ENCODE results near the gene AKR1C1. TPM values are rescaled to one million over a fixed set of nuclear protein-coding genes. Genes with fewer than 3 reads are reported as not detected.
"Not testable (repeated sequence)": the region's sequence is repeated elsewhere in the genome, so short reads cannot be mapped to it uniquely, and the experiment has no call there.

AKR1C1 gene
- total RNA-seq, 1 donor from 2014 or later: 5.4 TPM

DNA sequence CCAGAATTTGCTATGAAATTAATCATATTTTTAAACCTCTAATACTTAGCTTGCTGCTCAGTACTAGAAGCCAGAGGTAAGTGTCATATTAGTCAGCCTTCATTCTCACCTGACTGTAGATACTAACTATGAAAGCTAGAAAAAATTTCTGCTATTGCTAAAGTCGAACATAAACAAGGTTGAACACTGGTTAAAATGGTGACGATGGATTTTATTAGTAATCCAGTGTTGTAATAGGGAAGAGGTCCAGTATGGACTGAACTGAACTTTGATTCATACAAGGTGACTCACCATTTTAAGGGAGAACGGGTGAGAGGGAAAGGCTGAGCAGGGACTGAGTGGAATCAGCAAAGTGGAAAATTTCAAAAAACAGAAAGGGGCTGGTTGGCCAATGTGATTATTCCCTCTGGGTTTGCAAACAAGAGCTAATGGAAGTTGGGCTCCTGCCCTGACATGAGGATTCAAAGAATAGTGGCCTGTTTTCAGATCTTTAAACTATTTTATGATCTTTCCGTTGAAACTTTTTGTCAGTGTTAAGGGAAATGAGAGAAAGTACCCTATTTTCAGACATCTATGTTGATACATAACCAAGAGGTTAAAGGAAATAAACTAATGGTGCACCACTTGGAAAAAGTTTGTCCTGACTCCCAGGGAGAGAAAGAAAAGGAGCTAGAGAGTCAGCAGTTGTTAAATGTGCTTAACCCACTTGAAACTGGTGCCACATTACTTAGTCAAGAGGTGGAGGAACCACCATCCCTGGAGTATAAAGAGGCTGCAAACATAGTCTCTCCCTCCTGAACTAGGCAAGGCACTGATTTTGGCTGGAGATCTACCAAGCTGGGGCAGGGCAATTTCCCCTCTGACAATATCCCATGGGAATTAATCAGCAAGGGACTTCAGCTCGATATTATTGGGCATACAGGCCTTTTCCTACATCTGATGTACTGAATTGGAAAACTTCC is 15.3 kb upstream of the AKR1C1 start:
- DNase-seq: no peak

DNA sequence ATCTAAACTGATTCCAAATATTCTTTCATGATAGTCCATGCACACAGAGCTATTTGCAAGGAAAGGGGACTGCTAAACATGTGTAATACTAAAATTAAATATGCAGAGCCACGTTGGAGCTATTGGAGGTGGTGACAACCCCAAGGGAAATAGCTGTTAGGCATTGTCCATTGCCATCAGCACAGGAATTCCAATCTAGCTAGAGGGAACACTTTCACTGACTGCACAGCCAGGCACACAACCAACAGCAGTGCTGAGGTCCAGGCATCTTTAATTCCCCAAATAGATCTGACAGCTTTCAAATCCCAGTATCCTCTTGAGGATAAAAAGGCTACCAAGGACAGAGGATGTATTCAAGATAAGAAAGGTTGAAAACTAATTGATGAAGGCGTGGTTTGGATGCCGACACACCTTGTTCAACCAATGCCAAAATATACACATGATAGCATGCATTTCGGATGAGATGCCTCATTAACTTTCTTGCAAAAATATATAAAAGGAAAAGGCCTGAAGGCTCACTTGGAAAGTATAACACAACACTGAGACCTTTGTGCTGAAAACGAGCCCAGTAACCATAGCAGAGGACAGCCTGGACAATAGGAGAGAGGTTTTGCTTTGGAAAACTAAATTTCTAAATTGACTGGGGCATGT is 11.6 kb upstream of the AKR1C1 start:
- not testable (repeated sequence) for DNase-seq

DNA sequence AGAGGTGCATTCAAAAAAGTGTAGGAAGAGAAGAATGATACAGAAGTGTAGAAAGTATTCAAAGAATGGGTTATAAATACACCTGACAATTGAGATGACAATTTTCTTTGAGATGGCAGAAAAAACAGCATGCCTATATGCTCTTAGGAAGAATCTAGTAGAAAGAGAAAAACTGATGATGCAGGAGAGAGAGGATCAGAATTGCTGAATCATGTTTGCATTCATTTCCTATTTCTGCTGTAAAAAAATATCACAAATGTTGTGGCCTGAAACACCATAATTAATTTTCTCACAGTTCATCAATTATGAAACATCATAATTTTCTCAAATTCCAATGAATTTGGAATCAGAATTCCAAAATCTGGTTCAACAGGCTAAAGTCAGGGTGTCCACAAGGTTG is 9.8 kb upstream of the AKR1C1 start:
- DNase-seq: no peak

DNA sequence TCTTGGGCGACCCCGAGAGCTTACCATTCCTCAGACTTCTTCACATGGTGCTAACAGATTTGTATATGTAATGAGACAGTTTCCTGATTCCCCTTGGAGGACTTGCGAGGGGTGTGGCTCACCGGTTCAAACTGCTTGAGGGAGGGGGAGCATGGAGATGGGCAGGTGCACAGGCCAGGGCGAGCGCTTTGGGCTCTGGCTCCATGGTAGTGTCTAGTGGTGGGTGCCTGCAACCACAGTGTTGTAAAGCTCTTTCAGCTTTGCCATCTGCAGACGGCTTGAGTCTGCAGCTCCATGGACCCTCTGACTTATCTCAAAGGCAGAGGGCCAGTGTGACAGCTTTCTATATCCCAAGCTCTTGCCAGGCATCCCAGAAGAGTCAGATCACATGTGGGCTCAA is 7.1 kb upstream of the AKR1C1 start:
- not testable (repeated sequence) for DNase-seq

DNA sequence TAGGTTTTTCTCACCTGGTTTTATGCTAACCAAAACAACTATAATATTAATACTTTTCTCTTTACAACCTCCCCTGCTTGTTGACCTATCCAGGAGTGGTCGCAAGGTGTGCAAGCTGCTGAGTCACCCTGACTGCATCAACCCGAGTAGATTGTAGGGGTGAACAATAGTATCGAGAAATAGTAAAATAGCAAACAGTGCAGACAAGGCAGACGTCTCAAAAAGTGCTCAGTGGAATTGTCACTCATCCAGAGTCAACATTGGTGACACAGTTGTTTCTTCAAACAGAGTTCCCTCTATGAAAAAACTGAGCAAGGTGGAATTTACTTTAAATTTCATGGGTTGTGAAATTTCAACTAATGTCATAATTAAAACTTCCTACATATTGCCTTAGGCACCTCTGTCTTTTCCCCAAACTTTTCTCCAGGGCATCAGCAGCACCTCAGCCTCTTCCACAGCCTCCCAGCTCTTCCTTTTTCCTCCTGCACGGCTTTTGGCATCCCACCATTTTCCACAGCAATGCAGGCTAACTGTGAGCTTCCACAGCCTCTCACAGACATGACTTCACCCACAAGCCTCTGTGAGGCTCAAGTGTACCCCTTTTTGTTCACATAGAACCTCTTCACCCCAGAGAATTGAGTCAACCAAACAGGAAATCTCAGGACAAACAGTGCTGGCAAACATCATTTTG is 6.1 kb upstream of the AKR1C1 start:
- DNase-seq: not testable (repeated sequence)

DNA sequence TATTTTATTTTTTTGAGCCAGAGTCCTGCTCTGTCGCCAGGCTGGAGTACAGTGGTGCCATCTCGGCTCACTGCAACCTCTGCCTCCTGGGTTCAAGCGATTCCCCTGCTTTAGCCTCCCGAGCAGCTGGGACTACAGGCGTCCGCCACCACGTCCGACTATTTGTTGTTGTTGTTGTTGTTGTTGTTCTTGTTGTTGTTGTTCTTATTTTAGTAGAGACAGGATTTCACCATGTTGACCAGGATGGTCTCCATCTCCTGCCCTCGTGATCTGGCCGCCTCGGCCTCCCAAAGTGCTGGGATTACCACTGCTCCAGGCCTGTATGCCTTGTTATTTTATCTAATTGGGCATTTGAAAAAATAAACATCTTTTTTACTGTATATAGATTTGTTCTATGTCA is 1.7 kb upstream of the AKR1C1 start:
- DNase-seq: not testable (repeated sequence)

DNA sequence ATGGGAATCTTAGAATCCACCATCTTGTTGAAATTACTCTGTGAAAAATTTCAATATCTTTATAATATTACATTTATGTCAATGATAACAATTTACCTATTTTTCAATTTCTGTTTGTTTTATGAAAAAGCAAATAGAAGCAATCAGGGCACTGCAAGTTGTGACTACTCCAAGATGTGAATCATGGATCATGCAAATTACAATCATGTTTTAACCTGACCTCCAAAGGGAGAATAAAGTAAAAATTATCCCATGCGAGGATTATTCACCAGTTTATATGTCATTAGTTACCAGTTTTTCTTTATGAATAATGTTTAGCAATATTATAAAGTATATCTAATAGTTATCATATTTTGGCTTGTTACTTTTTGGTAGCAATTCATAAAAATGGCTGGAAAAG is 907 bp upstream of the AKR1C1 start:
- DNase-seq: not testable (repeated sequence)

DNA sequence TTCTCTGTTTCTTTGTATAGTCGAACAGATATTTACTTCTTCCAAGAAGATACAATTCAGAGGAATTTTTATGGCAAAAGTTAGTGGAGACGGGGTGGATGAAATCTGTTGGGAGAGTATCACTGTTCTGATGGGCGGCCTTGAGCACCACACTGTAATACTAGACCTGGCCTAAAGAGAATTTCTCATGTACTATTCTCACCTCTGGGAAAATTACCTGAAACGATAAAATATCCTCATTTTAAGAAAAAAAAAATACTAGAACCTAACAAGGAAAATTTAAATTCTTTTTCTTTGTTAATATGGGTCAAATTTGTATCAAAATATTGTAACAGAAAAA is 570 bp downstream of the AKR1C1 start:
- not testable (repeated sequence) for DNase-seq

DNA sequence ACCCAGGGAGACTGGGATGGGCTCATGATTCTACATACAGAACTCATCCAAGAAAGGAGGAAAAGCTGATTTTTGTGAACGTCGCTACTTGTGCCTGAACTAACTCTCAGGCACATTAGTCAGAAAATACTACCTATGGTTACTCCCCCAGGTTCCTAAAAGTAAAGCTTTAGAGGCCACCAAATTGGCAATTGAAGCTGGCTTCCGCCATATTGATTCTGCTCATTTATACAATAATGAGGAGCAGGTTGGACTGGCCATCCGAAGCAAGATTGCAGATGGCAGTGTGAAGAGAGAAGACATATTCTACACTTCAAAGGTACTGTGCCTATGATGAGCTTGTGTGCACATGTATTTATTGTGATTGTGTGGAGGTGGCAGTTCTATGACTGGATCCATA is 2.5 kb downstream of the AKR1C1 start:
- DNase-seq: not testable (repeated sequence)

DNA sequence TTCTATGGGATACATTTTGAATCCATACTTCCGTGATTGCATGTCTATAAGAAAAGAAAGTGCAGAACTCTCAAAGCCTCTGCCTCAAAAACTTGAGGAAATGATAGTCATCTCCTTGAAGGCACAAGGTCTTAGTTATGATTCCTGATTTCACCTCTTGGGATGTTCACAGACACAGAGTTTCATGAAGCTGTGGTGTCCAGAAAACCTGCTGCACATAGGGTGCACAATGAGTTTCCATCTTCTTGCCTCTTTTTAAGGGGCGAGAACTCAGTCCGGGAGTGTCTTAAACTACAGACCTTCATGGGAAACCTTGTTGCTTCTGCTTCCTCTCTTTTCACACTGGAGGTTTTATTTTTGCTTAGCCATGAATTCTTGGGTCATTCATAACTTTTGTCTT is 4.0 kb downstream of the AKR1C1 start:
- DNase-seq: not testable (repeated sequence)

DNA sequence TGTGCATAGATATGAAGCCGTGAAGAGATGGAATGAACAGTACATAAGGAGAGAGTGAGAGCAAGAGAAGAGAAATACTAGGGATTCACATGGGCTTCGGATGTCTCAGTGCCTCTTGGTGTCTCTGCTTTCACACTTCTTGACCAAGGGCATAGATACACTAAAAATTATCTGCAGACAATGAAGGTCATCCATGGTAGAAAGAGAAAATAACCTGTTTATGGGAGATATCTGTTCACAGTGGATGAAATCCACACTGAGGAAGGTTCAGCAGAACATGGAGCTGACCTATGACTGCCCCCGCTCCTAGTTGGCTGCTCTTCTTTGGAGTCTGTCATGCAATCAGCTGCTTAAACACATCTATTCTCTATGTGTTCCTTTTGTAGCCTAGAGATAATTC is 6.1 kb downstream of the AKR1C1 start:
- not testable (repeated sequence) for DNase-seq

DNA sequence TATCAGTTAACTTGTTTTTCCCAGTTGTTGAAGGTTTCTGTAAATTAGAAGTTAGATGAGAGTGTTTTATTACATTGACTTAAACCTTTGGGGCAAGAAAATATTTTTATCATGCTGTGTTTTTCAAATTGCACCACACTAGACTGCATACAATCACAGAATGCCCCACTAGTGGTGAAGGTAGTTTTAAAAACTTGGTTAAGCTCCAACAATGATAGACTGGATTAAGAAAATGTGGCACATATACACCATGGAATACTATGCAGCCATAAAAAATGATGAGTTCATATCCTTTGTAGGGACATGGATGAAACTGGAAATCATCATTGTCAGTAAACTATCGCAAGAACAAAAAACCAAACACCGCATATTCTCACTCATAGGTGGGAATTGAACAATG is 7.1 kb downstream of the AKR1C1 start:
- not testable (repeated sequence) for DNase-seq

DNA sequence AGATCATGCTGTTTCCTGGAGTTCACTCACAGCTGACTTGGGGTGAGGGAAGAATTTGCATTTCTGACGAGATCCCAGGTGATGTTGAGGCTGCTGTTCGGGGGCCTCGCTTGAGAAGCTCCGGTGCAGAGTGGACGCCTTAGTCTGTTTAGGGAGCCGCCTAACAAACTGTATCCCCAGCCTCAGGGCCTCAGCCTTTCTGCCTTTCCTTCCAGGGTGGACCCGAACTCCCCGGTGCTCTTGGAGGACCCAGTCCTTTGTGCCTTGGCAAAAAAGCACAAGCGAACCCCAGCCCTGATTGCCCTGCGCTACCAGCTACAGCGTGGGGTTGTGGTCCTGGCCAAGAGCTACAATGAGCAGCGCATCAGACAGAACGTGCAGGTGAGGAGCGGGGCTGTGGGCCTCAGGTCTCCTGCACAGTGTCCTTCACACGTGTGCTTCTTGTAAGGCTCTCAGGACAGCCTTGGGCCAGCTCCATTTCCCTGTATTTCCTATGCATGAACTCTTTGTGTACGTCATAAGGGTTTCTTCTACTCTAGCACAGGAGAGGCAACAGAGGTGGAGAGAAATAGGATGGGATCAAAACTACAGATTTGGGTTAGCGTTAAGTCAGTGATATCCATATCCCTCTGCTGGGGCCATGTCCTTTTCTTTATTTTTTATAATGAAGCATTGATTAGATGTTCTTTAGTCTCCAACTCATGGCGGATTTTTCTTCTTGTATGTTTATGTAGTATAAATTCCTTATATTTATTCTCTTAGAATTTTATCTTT is 9.3 kb downstream of the AKR1C1 start:
- DNase-seq: not testable (repeated sequence)

DNA sequence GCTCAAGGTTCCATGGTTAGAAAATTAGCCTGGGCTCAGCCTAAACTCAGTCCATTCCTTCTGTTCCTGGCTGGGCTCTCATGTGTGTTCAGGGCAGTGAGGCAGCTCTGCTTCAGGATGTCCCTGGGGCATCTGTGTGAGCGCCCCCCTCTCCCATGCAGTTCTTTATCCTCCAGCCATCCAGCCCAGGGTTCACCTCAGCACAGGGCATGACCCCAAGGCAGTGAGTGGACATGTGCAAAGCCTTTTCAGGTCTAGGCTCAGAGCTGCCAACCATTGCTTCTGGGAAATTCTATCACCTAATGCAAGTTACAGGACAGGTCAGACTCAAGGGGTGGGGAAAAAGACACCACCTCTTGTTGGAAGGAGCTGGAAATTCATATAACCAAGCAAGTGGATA is 10.1 kb downstream of the AKR1C1 start:
- DNase-seq: not testable (repeated sequence)

DNA sequence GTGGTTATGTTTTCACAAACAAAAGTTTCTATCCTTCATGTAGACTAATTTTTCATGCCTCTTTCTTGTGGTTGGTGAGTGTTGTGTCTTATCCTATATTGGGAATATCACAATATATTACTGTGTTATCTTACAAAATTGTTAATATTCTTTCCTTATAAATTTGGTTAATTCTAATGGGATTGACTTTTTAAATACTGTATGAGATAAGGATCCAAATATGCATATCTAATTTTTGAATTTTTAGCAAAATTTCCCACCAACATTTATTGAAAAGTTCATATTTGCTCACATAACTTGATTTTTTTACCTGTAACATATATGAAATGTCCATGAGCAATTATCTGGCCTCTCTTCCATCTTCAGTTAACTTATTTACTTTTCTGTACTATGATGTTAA is 11.2 kb downstream of the AKR1C1 start:
- not testable (repeated sequence) for DNase-seq

DNA sequence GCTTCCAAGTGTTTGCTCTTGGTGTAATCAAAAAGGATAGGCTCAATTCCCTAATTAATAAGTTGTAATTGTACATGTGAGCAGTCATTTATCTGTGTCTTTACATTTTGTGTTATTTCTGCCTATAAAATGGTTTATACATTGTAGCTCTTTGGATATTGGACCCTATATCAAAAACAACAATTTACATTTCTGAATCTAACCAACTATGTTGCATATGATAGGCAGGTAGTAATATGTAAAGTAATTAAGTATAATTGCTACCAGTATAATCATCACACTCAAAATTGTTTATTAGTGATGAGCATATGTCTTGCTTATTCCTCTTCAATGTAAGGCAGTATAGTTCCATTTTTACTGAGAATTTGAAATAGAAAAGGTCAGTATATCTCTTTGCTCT is 13.8 kb downstream of the AKR1C1 start:
- DNase-seq: no peak

DNA sequence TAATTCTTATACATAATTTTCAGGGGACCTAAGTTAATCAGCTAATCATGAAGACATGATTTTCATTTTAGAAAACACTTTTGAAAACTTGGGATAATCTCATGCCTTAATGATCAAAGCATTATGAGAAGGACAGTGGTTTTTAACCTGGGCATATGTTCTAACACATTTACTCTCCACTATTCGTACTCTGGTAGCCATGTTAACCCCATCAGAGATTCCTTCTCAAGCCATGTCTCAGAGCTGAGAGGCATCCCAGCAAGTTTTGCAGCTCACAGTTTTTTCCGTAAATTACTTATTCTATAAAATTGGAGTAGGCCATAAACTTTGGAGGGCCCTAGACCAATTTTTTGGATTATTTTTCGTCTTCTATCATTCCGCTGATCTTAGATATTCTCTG is 15.7 kb downstream of the AKR1C1 start:
- no peak for DNase-seq

DNA sequence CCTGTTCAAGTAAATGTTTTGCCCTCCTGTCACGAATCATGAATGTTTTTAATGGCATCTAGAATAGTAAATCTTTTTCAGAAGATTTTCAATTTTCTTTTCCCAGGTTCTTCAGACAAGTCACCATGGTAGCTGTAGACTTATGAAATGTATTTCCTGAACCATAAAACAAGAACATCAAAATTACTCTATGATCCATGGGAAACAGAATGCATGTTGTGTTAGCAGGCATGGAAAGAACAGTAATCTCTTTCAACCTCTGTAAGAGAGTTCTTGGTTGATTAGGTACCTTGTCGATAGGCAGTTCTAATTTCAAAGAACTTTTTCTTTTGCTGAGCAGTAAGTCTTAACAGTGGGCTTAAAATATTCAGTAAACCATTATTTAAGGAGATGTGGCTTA is 17.6 kb downstream of the AKR1C1 start:
- no peak for DNase-seq

DNA sequence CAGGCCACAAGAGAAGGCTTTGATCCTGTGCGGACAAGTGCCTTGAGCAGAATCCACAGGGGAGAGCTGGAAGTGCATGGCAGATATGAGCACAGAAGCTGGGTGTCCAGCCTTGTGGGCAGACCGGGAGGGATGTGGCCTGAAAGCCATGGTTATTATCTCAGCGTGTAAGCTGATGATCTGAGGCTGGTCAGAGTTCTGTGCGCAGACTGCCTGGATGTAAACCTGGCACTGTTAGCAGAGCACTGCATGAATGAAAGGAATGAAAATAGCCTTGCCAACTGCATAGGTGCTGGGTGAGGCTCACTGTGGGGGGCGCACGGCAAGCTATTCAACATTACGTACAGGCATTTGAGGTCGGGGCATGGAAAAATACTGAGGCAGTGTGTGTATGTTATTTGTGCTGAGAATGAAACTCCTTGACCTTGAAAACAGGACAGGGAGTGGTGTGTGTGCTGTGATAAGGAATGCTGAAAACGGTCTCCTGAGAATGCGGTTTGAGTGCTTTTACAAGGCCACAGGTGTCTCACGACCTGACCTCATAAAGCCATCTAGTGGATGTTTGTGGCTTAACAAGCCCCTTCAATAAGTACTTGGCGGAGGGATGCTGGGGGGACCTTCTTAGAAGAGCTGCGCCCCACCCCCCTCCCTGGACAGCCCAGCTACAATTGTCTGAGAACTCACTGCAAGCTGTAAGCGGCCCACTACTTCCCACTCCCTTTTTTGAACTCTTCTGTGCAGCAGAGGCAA is 18.7 kb downstream of the AKR1C1 start:
- DNase-seq: peak; percentile 35

DNA sequence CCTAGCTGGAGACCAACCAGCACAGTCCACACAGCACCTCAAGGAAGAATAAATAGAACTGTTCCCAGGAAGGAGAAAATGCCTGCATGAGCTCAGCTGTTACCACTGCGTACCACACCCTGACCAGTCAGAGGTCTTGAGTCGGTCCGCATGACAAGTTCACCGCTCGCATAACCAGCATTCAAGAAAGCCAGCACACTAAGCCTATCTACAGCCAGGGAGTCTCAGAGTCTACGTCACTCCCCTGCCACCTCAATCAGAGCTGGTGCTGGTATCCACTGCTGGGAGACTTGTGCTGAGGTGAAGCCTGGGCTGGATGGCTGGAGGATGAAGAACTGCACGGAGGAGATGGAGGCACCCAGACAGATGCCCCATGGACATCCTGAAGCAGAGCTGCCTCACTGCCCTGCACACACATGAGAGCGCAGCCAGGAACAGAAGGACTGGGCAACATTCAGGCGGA is 19.6 kb downstream of the AKR1C1 start:
- DNase-seq: peak; percentile 15

DNA sequence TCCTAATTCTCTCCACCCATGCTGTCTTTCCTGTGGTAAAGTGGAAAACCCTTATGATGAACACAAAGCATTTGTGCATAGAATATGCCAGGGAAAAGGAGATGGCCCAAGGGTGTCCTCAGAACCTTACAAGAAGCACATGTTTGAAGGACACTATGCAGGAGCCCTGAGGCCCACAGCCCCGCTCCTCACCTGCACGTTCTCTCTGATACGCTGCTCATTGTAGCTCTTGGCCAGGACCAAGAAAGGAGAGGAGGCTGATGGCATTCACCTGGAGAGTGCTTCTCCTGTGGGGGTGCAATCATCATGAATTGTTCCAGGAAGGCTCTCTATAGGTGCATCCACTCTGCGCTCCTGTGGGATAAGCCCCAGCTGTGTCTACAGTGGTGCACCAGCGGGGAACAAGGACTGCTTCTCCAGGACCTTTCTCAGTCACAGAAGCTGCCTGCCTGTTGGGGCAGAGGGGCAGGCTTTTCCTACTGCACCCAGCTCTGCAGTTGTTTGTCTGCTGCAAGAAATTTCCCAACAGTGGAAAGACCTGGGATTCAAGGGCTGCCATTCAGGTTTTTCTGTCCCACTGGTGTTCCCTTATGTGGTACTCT is 20.5 kb downstream of the AKR1C1 start:
- no peak for DNase-seq

All from tongue (tissue), 2 donors.